ENCODE measurements around the gene GPLD1.
"Not testable (repeated sequence)": the region's sequence is repeated elsewhere in the genome, so short reads cannot be mapped to it uniquely, and the experiment has no call there.

The GPLD1 gene
- total RNA-seq = 0.88 to 2.7 (median 2.4) reads per million in 4 experiments

GRCh38 chr6:24489470-24489869 is at the start of gene GPLD1:
GPLD1 (minus strand) TSS chr6:24489578; CDS start chr6:24489511, 67 bp downstream.
- no peak for DNase-seq

GRCh38 chr6:24537771-24538385 is 48.5 kb upstream of the GPLD1 start:
- no peak for DNase-seq

- no peak for DNase-seq
These were observed 47.8 kb upstream of the GPLD1 start for GRCh38 chr6:24537082-24537699.

GRCh38 chr6:24536466-24536865 is 47.1 kb upstream of the GPLD1 start:
- DNase-seq = no peak

GRCh38 chr6:24535210-24535609 is 45.8 kb upstream of the GPLD1 start:
- DNase-seq = no peak

GRCh38 chr6:24534329-24534728 is 45.0 kb upstream of the GPLD1 start:
- no peak for DNase-seq

GRCh38 chr6:24529985-24530384 is 40.6 kb upstream of the GPLD1 start:
- DNase-seq = no peak

GRCh38 chr6:24524805-24525204 is 35.4 kb upstream of the GPLD1 start:
- DNase-seq = no peak

- DNase-seq = no peak
These were observed 35.0 kb upstream of the GPLD1 start for GRCh38 chr6:24524329-24524728.

GRCh38 chr6:24522228-24523176 is 33.1 kb upstream of the GPLD1 start:
- DNase-seq = no peak

GRCh38 chr6:24520929-24521546 is 31.7 kb upstream of the GPLD1 start:
- peak; percentile 2 for DNase-seq

GRCh38 chr6:24517659-24518543 is 28.5 kb upstream of the GPLD1 start:
- no peak for DNase-seq

- no peak for DNase-seq
These were observed 24.2 kb upstream of the GPLD1 start for GRCh38 chr6:24513602-24514001.

- DNase-seq = not testable (repeated sequence)
These were observed 22.6 kb upstream of the GPLD1 start for GRCh38 chr6:24511976-24512375.

GRCh38 chr6:24506814-24507520 is 17.6 kb upstream of the GPLD1 start:
- no peak for DNase-seq

- no peak for DNase-seq
These were observed 15.5 kb upstream of the GPLD1 start for GRCh38 chr6:24504649-24505586.

- no peak for DNase-seq
These were observed 14.9 kb upstream of the GPLD1 start for GRCh38 chr6:24504287-24504648.

- DNase-seq = no peak
These were observed 12.5 kb upstream of the GPLD1 start for GRCh38 chr6:24501914-24502313.

GRCh38 chr6:24501374-24501773 is 12.0 kb upstream of the GPLD1 start:
- no peak for DNase-seq

- DNase-seq = no peak
These were observed 11.3 kb upstream of the GPLD1 start for GRCh38 chr6:24500683-24501082.

All from effector CD8-positive, alpha-beta T cell (primary cell).